Kidney capillary endothelial cell (primary cell): ENCODE data around the gene SLC38A9.
A peak's percentile ranks its signal among the peaks of the same experiment; 100 is the strongest.
"Not testable (repeated sequence)": the region's sequence is repeated elsewhere in the genome, so short reads cannot be mapped to it uniquely, and the experiment has no call there.

Source experiments
- DNase-seq: peaks from one replicate; pipeline ENCODE4 v3.0.0-alpha.2; 2018; ENCODE audit warnings: low spot score

Gene SLC38A9

DNA sequence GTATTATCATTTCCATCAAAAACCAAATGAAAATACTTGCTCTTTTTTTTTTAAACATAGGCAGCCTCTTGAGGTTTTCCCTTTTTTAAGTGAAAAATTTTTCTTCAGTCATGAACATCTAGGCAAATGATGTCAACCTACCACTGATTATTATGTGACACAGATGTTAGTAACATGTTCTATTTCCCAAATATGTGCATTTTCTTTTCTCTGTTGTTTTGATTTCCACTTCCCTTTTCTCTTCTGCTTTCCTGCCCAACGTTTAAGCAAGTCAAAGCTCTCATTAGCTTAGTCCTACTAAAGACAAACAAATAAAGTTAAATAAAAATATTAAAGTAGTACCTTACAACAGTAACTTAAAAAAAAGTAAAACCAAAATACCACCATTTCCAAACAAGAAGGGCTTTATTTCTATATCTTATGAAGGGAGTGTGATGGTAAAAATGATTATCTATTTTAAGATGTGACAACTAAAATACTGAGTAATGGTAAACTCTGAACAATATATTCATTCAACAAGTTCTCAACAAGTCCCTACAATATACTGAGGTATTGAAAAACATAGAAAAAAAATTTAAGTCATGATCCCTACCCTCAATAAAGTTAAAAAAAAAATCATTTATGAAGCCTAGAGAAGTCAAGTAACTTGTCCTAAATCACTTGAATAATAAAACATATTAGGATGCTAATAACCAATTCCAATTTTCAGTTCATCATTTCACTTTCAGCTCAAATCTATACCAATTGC, 9.4 kb downstream of the SLC38A9 start:
- DNase-seq, result no peak

DNA sequence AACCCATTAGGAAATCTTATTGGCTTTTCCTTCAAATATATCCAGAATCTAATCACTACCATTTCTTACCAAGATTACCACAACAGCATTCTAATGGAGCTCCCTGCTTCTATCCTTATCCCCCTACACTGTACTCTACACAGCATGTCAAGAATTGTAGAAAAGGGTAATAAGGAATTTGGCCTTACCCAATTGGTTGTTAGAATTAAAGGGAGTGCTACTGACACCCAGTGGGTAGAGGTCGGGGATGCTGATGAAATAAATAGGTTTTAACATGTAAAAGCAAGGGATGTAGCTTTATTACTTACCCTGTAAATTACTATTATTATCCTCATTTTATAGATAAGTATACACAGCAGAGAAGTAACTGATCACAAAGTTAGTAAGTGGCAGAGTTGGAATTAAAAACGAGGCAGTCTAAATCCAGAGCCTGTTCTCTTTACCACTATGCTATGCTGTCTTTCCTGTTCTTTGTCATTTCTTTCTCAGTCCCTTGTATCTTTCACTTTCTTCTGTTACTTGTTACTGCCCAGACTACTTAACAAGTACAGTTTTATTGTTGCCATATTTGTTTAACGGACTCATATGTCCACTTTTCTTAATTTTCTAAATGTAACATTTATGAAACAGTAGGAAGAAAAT, 10.5 kb downstream of the SLC38A9 start:
- DNase-seq, result no peak

DNA sequence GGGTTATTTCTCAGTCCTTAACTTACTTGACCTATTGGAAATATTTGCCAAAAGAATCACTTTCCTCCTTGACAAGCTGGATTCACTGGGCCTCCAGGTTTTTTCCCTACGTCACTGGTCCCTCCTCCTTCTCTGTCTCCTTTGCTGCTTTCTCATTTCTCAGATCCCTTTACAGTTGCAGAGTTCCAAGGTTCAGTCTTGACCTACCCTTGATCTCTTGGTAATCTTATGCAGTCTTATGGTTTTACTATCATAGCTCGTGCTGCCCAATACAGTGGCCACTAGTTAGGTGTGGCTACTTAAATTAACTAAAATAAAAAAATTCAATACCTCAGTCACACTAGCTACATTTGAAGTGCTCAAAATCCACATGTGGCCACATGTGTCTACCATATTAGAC, 11.4 kb downstream of the SLC38A9 start:
- no peak for DNase-seq

DNA sequence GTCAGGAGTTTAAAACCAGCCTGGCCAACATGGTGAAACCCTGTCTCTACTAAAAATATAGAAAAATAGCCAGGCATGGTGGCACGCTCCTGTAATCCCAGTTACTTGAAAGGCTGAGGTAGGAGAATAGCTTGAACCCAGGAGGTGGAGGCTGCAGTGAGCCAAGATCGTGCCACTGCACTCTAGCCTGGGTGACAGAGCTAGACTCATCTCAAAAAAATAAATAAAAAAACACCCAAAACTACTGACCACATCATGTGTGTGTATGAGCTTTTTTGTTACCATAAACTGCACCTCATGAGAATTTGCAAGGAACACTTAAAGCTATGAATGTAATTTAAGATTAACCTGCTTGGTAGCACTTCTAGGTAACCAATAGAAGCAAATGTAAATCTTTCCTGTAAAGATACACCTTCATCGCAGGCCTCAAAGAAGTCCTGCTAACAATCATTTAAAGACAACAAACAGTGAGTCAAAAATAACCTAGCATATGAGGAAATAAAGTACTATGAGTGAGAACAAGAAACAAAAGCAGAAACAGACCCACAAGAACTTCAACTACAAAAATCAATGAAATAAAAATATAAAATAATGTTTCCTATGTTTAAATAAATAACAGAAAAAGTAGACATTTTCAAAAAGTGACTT, 13.0 kb downstream of the SLC38A9 start:
- no peak for DNase-seq

DNA sequence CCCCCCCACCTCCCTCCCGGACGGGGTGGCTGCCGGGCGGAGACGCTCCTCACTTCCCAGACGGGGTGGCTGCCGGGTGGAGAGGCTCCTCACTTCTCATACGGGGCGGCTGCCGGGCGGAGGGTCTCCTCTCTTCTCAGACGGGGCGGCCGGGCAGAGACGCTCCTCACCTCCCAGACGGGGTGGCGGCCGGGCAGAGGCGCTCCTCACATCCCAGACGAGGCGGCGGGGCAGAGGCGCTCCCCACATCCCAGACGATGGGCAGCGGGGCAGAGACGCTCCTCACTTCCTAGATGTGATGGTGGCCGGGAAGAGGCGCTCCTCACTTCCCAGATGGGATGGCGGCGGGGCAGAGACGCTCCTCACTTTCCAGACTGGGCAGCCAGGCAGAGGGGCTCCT, 15.4 kb downstream of the SLC38A9 start:
- DNase-seq, result not testable (repeated sequence)

DNA sequence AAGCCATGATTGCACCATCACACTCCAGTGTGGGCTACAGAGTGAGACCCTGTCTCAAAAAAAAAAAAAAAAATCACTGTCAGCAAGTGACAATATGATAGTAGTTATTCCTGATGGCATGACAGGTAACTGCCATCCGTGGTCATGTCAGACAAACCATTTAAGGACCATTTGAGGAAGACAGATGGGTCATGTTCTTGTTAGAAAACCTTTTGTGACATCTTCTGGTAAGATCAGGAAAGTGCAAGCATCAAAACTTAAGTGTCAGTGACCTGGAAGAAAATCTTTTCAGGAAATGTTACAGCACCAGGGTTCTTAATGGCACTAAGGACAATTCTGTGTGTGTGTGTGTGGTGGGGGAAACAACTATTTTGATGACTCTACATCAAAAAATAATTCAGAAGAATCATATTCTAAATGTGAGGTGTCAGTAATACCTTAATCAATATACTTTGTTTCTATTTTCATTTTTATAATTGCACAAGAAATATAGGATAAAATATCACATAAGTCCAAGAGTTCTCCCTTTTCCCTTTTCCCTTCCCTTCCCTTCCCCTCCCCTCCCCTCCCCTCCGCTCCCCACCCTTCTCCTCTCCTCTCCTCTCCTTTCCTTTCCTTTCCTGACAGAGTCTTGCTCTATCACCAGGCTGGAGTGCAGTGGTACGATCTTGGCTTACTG, 17.8 kb downstream of the SLC38A9 start:
- DNase-seq, result peak; percentile 21

DNA sequence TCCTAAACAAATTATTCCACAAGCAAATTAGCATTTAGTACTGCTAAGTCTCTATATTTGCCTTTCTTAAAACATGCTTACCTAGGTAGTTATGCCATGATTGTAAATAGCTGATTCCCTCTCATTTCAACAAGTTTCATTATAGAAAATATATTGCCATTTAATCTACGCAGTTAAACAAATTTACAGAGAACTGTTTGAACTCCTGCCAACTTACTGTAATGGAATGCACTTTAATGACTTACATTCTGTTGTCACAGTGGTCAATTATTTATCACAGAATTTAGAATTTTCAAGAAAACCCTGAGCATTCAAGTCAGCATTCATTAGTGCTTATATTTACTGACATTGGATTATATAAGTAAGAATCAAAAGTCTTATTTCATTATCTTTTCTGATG, 19.6 kb downstream of the SLC38A9 start:
- no peak for DNase-seq

DNA sequence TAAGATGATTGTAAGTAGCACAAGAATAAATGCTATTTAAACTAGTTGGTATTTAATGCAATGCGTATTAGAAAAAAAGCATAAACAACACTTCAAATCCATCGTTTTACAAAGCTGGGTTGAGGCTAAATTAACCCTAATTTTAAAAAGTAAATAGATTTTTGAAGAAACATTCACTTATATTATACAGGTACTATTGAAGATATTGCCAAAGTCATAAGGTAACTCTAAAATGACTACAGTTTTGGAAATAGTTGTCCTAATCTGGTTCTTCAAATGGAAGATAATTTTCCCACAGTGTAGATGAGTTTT, 20.1 kb downstream of the SLC38A9 start:
- DNase-seq, result no peak

DNA sequence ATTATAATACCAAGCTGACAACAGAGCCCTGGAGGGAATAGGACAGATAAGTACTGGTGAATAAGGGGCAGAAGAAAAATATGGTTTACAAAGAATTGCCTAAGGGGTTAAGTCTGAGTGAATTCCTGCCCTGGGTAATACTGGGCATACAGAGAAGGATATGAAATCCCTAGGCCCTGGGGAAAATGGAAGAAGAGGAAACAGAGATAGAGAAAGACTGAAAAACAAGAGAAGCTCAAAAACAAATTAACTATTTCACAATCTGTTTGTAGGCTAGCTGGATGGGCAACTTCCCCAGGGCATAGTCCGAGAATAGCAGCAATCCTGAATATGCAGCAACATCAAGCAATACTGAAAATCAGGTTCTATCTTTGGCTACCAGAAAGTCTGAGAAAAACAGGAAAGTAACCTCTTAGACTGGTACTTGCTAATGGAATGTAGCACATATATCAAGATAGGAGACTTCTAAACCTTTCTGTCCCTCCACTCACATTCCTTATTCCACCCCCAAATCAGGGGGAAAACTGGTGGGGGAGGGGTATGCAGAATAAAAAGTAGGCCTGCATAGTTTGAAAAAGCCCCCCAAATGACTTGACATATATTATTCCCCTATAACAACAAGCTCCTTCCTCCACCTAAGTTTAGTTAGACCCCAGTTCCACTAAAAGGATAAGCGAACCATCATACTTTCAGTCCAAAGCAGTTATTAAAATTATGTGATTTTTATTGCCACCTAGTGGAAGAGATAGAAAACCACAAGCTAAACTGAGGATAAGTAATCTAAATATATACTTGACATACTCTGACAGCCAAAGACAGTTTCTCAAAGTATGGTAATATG, 20.6 kb downstream of the SLC38A9 start:
- DNase-seq, result peak; percentile 51

DNA sequence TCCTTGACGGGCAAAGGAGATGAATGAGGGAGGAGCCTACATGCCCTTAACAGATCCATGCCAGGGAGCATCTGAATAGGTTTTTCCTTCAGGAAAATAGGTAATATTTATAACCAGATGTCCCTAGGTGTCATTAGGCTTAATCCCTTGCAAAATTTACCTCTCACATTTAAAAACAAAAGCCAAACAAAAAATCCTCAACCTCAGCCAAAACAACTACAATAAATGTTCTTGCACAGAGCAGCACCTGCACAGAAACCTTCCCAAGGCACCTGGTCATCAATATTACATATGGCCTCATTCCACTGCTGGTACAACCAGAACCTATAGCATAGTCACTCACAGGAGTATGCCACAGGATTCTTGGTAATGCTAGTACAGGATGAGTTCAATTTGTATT, 30.1 kb downstream of the SLC38A9 start:
- DNase-seq, result no peak

DNA sequence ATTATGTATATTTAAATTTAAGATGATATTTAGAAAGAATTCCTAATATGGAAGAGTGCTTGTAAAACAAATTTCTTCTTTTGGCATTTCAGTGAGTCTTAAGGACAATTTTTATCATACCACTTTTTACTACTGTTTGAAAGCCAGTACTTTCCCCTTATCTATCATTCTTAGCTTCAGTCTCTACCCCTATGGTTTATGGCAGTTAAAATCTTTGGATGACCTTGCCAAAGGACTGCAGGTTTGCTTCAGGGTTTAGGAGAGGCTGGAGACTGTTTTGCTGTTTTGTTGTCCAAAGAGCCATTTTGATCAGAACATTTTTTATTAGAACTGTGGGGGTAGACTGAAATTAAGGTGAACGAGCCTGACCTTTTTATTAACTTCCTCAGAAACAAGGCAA, 30.8 kb downstream of the SLC38A9 start:
- no peak for DNase-seq

DNA sequence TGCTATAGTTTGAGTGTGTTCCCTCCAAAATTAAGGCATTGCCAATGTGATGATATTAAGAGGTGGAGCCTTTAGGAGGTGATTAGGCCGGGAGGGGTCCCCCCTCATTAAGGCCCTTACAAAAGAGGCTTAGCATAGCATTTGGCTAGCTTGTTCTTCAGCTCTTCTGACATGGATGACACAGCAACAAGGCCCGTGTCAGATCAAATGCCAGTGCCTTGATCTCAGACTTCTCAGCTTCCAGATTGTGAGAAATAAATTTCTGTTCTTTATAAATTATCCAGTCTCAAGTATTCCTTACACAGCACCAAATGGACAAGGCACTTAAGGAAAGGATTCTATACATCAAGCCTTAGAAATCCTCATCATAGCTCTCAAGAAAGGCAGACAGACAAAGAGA, 31.8 kb downstream of the SLC38A9 start:
- DNase-seq, result no peak

DNA sequence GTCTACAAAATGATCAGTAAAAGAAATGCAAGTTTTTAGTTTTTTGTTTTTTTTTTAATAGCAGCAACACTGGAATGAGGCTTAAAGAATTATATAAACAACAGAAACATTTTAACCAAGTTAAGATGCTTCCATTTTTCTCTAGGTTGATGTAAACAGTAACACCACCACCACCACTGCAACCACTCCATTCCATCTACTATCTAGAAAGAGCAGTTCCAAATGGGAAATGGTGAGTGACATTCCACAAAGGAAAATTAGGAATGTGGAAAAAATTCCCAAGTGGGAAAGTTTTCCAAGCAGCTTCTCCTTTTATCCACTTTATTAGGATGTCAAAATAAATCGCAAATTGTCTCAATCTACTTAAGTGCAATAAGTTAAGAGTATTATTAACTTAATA, 32.6 kb downstream of the SLC38A9 start:
- DNase-seq, result no peak

DNA sequence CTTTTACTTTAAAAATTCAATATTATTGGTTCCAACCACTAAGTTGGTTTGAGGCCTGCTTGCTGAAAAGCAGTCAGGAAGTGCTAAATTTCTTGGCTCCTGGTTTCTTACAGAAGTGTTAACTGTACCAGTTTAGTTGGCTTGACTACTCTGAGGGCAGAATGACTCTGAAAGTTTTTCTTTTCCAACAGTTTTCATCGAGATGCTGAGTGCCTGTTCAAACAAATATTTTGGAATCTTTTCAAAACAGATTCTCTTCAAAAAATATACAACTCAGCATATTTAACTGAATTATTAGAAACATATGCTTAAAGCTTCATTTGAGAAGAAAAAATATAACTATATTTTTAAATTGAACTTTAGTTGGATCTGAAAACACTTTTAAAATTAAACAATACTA, 37.0 kb downstream of the SLC38A9 start:
- no peak for DNase-seq

DNA sequence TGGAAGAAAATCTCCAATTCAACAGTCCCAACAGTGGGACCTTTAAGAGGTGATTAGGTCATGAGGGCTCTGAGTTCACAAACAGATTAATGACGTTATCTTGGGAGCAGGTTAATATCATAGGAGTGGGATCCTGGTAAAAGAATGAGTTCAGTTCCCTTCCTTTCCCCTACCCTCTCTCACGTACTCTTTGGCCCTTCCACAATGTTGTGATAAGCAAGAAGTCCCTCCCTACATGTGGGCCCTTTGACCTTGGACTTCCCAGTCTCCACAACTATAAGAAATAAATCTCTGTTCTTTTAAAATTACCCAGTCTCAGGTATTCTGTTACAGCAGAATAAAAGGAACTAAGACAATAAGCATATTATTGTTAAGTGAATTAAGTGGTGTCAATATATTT, 37.8 kb downstream of the SLC38A9 start:
- no peak for DNase-seq

DNA sequence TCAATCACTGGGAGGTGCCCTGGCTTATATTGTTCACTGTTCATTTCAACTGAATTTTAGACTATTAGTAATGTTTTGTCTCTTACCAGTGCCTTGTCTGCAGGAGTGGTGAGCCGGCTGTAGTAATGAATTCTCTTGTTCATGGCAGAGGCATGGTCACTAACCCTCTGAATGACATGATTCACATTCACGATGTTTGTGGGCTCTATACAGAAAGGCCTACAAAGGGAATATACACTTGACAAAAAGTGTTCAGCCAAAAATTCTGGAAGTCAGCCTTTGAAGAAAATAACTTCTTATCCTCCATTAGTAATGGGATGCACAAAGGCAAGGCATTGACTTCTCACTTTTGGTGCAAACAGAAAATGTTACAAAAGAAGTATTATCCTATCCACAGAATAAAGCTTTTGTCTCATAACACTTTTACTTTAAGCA, 39.6 kb downstream of the SLC38A9 start:
- no peak for DNase-seq

DNA sequence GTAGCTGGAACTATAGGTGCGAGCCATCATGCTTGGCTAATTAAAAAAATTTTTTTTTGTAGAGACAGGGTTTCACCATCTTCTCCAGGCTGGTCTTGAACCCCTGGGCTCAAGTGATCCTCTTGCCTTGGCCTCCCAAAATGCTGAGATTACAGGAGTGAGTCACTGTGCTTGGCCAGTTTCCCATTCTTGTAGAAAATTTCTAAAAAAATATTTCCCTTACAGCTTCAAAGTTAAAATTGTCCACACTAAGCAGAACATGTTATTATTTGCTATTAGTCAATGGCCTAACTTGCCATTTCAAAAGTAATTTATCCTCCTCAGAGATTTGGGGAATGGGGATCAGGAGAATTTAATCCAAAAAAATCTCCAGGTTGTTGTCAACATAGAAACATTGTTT, 40.1 kb downstream of the SLC38A9 start:
- DNase-seq, result no peak

DNA sequence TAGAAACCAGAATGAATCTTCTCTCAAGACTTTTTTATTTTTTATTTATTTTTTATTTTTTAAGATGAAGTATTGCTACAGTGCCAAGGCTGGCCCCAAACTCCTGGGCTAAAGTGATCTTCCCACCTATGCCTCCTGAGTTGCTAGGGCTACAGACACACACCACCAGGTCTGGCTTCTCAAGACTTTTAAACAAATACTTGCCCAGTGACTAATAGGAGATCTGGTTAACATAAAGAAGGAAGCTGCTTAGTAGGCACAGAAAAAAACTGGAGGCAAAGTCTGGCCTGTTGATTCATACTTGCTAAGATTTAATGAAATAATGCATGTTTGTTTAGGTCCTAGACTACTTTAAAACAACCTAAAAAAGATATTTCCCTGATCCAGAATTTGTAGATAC, 43.8 kb downstream of the SLC38A9 start:
- DNase-seq, result peak; percentile 55

DNA sequence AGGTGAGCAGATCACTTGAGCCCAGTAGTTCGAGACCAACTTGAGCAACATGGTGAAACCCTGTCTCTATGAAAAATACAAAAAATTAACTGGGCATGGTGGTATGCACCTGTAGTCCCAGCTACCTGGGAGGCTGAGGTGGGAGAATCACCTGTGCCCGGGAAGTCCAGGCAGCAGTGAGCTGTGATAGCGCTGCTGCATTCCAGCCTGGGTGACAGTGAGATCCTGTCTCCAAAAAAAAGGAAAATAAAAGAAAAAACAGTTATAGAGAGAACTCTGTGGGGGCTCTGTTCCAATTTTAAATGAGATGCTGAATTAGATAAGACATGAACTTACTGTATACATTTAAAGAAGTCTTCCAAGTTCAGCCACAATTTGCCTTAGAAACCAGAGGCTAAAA, 44.2 kb downstream of the SLC38A9 start:
- DNase-seq, result no peak

DNA sequence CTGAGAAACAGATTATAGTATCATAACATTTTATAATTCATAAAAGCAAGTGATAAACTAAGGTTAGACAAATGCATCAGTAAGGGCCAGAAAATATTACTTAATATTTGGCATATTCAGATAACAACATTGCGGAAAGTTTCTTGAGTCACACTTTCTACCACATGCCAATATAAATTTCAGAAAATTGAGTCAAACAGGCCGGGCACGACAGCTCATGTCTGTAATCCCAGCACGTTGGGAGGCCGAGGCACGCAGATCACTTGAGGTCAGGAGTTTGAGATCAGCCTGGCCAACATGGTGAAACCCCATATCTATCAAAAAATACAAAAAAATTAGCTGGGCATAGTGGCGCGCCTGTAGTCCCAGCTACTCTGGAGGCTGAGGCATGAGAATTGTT, 47.1 kb downstream of the SLC38A9 start:
- DNase-seq, result no peak

DNA sequence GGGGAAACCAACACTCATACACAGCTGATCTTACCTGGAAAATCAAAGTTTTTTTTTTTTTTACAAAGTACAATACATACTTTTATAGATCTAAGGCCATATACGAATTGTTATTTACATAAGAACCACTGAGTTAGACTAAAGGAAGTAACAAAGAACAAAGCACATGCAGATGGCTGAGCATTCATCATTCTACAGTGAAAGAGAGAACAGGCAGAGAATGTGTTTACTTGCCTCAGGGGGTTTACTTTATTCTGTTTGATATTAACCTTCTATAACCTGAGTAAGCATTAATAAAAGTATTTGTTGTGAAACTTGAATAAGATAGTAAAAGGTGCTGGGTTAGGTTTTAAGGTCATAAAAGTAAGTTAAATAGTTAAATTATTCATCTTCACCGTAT, 54.7 kb downstream of the SLC38A9 start:
- DNase-seq, result no peak

DNA sequence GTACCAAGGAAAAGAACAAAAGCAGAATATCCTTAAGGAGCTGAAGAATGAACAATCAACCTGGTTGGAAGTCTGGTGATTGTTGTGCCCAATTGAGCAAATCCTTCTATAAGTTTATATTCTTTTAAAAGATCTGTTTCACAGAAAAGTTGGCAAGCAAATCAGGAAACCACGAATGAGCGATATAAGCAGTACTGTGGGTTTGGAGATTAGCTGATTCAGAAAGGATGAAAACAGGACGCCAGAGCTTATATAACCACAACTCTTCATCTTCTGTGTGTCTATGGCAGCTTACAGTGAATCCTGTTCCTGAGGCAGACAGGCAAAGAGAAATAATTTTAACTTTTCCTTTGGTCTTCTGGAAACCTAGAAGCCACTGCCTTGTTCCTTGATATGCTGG, 61.7 kb downstream of the SLC38A9 start:
- no peak for DNase-seq
